Measurements from ENCODE around the gene TNS1.

The TNS1 gene

DNA sequence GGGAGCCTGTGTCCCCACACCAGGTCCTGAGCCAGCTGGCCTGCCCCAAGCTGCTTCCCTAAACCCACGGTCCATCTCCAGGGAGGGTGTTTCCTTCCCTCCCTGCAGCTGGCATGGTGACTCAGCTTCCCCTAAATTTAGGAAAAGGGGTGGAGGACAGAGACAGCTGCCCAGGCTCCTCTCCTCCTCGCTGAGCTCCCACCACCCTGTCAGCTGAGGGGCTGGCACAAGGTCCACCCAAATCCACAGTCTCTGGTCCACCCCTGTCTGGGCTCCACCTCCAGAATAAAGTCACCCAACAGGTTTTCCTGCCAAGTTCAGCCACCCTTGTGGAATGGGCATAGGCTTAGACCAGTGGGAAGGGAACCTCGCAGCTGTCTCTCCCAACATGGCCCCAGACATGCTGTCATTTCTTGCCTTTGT lies 156.5 kb downstream of the TNS1 start:
- H3K27ac ChIP-seq = no peak overlapping the region
- no peak overlapping the region for H3K9ac ChIP-seq
- no peaks in the 10 kb centered on the region for H3K4me1 ChIP-seq
- no peaks in the 10 kb centered on the region for H3K27me3 ChIP-seq (ENCODE audit: control insufficient read depth, insufficient read depth, low read length)
- no peaks in the 10 kb centered on the region for H3K9me3 ChIP-seq (ENCODE audit: control insufficient read depth, low read length)
- no peak overlapping the region for H2AFZ ChIP-seq
- TF ChIP-seq, protein P1, sequence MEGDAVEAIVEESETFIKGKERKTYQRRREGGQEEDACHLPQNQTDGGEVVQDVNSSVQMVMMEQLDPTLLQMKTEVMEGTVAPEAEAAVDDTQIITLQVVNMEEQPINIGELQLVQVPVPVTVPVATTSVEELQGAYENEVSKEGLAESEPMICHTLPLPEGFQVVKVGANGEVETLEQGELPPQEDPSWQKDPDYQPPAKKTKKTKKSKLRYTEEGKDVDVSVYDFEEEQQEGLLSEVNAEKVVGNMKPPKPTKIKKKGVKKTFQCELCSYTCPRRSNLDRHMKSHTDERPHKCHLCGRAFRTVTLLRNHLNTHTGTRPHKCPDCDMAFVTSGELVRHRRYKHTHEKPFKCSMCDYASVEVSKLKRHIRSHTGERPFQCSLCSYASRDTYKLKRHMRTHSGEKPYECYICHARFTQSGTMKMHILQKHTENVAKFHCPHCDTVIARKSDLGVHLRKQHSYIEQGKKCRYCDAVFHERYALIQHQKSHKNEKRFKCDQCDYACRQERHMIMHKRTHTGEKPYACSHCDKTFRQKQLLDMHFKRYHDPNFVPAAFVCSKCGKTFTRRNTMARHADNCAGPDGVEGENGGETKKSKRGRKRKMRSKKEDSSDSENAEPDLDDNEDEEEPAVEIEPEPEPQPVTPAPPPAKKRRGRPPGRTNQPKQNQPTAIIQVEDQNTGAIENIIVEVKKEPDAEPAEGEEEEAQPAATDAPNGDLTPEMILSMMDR (IDR thresholded peaks at IDR 0.05) = no peak
- no peaks in the 10 kb centered on the region for H3K36me3 ChIP-seq (ENCODE audit: control insufficient read depth, insufficient read depth, low read length)
- H3K4me3 ChIP-seq (ENCODE audit: low read depth, low read length) = no peak overlapping the region
- H3K79me2 ChIP-seq = peaks cover 9% of the 10 kb centered on the region
- no peak overlapping the region for H3K4me2 ChIP-seq (ENCODE audit: low read length)

DNA sequence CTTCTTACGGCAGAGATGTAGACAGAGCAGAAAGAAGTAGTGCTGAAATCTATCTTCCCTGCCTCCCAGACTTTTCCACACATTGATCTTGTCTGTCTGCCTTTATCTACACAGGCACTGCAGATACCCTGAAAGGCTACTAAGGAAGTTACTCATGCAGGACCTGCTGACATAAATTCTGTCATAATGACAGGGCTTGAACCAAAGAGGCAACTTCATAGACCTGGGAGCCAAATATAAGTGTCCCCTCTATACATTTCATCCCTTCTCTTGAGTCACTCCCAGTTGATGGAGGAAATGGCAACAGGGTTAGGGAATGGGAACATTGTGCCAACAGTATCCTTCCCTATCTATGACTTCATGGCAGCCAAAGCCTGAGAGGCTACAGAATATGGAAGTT lies 157.5 kb downstream of the TNS1 start:
- Histone ChIP-seq H3K4me3 (ENCODE audit: low read depth, low read length) (no peak overlapping the region), H2AFZ (no peak overlapping the region), H3K27me3 (ENCODE audit: control insufficient read depth, insufficient read depth, low read length) (no peaks in the 10 kb centered on the region), H3K79me2 (peaks cover 6% of the 10 kb centered on the region), H3K4me1 (no peaks in the 10 kb centered on the region), H3K27ac (no peak overlapping the region), H3K9ac (no peak overlapping the region), H3K36me3 (ENCODE audit: control insufficient read depth, insufficient read depth, low read length) (no peaks in the 10 kb centered on the region), H3K4me2 (ENCODE audit: low read length) (no peak overlapping the region), H3K9me3 (ENCODE audit: control insufficient read depth, low read length) (no peaks in the 10 kb centered on the region)
- TF ChIP-seq, protein P1 (IDR thresholded peaks at IDR 0.05) = no peak

DNA sequence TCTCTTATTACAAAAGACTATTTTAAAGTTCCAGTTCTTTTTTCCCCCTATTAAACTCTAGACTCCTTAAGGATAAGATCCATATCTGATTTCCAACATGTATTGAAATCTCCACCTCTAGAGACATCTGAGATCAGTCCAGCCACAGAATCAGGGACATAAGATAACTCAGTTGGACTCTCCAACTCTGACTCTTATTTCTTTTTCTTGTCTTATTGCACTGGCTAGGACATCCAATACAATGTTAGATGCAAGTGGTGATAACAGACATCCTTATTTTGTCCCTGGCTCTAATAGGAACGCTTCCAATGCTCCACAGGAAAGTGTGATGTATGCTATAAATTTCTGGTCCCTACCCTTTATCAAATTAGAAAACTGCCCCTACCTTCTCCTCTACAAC lies 158.1 kb downstream of the TNS1 start:
- Histone ChIP-seq H3K4me2 (ENCODE audit: low read length) (no peak overlapping the region), H3K4me3 (ENCODE audit: low read depth, low read length) (no peak overlapping the region), H2AFZ (no peak overlapping the region), H3K27me3 (ENCODE audit: control insufficient read depth, insufficient read depth, low read length) (no peaks in the 10 kb centered on the region), H3K27ac (no peak overlapping the region), H3K79me2 (peaks cover 6% of the 10 kb centered on the region), H3K9ac (no peak overlapping the region), H3K9me3 (ENCODE audit: control insufficient read depth, low read length) (no peaks in the 10 kb centered on the region), H3K4me1 (no peaks in the 10 kb centered on the region), H3K36me3 (ENCODE audit: control insufficient read depth, insufficient read depth, low read length) (no peaks in the 10 kb centered on the region)
- TF ChIP-seq, protein P1 (IDR thresholded peaks at IDR 0.05) = no peak

DNA sequence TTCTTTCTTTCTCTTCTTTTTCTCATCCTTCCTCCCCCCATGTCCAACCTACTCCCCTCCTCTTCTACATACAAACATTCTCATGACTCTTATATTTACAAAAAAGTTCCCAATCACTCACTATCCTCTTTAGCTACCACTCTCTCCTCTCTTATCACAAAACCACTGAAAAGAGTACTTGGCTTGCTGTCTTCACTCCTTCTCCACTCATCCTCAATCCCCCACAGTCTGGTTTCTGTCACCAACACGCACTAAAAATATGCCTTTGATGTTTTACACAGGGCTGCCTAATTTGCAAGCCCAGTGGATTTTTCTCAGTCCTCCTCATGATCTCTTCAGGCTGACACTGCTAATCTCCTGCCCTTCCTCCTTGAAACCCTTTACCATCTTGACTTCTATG lies 159.5 kb downstream of the TNS1 start:
- Histone ChIP-seq H3K4me2 (ENCODE audit: low read length) (no peak overlapping the region), H3K9ac (no peak overlapping the region), H3K27ac (no peak overlapping the region), H3K4me3 (ENCODE audit: low read depth, low read length) (no peak overlapping the region), H3K27me3 (ENCODE audit: control insufficient read depth, insufficient read depth, low read length) (no peaks in the 10 kb centered on the region), H2AFZ (no peak overlapping the region), H3K9me3 (ENCODE audit: control insufficient read depth, low read length) (no peaks in the 10 kb centered on the region), H3K36me3 (ENCODE audit: control insufficient read depth, insufficient read depth, low read length) (no peaks in the 10 kb centered on the region), H3K4me1 (no peaks in the 10 kb centered on the region), H3K79me2 (peaks cover 6% of the 10 kb centered on the region)
- TF ChIP-seq, protein P1 (IDR thresholded peaks at IDR 0.05) = no peak

DNA sequence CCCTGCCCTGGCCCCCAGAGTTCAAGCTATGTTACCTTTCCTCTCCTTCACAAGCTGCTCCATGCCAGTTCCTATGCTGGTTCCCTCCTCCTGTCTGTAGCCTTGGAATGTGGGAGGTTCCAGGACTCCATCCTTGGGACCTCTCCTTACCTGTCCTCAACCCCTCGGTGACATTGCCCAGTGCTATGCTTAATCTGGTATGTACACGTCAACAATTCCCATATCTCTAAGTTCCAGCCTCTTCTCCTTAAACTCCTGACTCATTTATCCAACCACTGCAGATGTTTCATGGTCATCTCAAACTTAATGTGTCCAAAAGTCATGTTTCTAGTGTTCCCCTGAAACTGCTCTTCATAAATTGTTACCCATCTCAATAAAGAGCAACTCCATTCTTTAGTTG lies 160.8 kb downstream of the TNS1 start:
- Histone ChIP-seq H3K36me3 (ENCODE audit: control insufficient read depth, insufficient read depth, low read length) (no peaks in the 10 kb centered on the region), H3K4me1 (no peaks in the 10 kb centered on the region), H3K27ac (no peak overlapping the region), H3K4me2 (ENCODE audit: low read length) (no peak overlapping the region), H3K9ac (no peak overlapping the region), H3K27me3 (ENCODE audit: control insufficient read depth, insufficient read depth, low read length) (no peaks in the 10 kb centered on the region), H3K79me2 (peaks cover 6% of the 10 kb centered on the region), H3K4me3 (ENCODE audit: low read depth, low read length) (no peak overlapping the region), H3K9me3 (ENCODE audit: control insufficient read depth, low read length) (no peaks in the 10 kb centered on the region), H2AFZ (no peak overlapping the region)
- TF ChIP-seq, protein P1 (IDR thresholded peaks at IDR 0.05) = no peak
